Activated CD4-positive, alpha-beta T cell treated with anti-CD3 and anti-CD28 coated beads, Interleukin-2, amount 50 U/mL, for 4 hours (primary cell): ENCODE results near the gene SH3BGR.

Source experiments
- DNase-seq, 2 experiments: peaks; one replicate each; pipeline ENCODE4 v3.0.0-alpha.2; 2020

The SH3BGR gene

GRCh38 chr21:39555911-39556590, 104.3 kb downstream of the SH3BGR start:
- no peak for DNase-seq

DNA sequence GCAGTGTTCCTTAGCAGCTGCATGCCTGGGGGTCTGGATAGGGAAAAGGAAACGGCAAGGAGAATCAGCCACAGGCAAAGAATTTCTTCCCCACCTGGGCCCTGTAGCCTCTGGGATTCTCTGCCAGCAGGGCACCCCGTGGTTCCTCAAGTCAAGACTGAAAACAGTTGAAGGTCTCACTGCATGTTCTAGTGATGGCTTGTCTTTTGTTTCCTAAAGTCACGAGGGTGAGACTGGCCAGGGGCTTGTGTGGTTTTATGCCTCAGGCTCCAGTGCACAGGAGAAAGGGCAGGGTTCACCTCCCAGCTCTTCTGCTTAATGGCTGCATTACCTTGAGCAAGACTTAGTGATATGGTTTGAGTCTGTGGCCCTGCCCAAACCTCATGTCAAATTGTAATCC, 107.7 kb downstream of the SH3BGR start:
- DNase-seq = no peak

DNA sequence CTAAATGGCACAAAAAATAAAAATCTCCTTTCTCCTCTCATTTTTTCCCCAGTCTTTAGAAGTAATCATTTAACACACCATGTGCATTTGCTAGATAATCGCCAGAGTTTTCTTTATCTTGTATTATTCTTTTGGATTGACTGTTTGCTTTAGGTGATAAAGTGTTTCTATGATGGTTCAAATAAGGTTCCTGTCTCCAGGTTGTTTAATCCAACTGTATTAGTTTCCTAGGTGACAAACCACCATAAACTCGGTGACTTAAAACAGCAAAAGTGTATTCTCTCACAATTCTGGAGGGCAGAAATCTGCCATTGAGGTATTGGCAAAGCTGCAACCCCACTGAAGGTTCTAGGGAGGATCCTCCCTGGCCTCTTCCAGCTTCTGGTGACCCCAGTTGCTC, 109.4 kb downstream of the SH3BGR start:
- DNase-seq = no peak

- no peak for DNase-seq
Measured at GRCh38 chr21:39562791-39563770, 111.3 kb downstream of the SH3BGR start.

GRCh38 chr21:39564200-39564599, 112.4 kb downstream of the SH3BGR start:
- no peak for DNase-seq
